Activated T-helper 9 cell treated with anti-CD3 and anti-CD28 coated beads, Interleukin-2, amount 50 U/mL, for 16 hours (primary cell): ENCODE data around the gene CAPN15.

Experiments used
- DNase-seq: peaks from one replicate; pipeline ENCODE4 v3.0.0-alpha.2; 2020; ENCODE audit warnings: low read depth

Gene CAPN15

DNA sequence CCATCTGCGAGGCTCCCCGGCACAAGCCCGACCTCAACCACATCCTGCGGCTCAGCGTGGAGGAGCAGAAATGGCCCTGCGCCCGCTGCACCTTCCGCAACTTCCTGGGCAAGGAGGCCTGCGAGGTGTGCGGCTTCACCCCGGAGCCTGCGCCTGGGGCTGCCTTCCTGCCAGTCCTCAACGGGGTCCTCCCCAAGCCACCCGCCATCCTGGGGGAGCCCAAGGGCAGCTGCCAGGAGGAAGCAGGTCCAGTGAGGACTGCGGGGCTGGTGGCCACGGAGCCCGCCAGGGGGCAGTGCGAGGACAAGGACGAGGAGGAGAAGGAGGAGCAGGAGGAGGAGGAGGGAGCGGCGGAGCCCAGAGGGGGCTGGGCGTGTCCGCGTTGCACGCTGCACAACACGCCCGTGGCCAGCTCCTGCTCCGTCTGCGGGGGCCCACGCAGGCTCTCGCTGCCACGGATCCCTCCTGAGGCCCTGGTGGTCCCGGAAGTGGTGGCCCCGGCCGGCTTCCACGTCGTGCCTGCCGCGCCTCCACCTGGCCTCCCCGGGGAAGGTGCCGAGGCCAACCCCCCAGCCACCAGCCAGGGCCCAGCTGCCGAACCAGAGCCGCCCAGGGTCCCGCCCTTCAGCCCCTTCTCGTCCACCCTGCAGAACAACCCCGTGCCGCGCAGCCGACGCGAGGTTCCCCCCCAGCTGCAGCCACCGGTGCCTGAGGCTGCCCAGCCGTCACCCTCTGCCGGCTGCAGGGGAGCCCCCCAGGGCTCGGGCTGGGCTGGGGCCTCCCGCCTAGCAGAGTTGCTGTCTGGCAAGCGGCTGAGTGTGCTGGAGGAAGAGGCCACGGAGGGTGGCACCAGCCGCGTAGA, 19.6 kb downstream of the CAPN15 start:
- DNase-seq, result peak; percentile 32

DNA sequence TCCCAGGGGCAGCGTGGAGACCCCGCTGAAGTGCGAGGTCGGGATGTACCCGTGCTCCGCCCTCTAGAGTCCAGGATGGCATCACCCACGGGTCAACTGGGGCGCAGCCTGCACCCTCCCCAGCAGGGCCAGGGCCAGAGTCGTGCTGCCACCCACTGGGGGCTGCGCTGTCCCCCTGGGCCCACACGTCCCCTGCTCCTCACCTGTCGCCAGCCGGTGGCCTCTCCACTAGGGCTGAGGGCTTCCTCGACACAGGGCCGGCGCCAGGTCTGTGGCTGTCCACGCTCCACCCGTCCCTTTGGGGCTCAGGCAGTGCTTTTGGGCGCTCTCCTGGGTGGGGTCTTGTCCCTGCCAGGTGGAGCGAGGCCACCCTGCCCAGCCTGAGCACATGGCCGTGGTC, 21.1 kb downstream of the CAPN15 start:
- DNase-seq, result no peak

DNA sequence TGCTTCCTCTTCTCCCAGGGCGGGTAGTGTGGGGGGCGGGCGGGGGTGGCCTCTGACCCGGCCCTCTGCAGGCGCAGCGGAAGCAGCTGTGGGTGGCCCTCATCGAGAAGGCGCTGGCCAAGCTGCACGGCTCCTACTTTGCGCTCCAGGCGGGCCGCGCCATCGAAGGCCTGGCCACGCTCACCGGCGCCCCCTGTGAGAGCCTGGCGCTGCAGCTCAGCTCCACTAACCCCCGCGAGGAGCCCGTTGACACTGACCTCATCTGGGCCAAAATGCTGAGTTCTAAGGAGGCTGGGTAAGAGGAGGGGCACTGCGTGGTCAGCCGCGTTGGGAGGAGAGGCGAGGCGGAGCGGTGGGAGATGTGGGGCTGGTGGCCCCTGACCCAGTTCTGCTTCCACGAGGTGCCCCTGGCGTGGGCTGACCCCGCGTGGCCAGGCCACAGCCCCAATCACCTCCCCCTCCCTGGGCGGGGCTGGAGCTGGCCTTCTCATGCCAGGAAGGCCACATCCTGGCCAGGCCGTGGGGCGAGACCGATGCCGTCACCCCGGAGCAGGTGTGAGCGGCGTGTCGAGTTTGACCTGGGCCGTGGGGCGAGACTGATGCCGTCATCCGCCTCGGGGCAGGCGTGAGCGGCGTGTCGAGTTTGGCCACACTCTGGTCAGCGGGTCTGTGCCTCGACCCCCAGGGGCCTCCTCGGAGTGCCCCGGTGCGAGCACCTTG, 22.2 kb downstream of the CAPN15 start:
- DNase-seq, result no peak

DNA sequence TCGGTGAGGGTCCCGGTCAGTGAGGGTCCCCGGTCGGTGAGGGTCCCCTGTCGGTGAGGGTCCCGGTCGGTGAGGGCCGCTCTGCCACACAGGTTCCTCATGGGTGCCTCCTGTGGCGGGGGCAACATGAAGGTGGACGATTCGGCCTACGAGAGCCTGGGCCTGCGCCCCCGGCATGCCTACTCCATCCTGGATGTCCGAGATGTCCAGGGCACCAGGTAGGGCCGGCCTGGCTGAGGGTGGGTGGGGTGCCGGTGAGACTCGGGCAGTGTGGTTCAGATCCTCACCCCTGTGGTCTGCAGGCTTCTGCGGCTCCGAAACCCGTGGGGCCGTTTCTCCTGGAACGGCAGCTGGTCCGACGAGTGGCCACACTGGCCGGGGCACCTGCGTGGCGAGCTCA, 23.7 kb downstream of the CAPN15 start:
- no peak for DNase-seq

DNA sequence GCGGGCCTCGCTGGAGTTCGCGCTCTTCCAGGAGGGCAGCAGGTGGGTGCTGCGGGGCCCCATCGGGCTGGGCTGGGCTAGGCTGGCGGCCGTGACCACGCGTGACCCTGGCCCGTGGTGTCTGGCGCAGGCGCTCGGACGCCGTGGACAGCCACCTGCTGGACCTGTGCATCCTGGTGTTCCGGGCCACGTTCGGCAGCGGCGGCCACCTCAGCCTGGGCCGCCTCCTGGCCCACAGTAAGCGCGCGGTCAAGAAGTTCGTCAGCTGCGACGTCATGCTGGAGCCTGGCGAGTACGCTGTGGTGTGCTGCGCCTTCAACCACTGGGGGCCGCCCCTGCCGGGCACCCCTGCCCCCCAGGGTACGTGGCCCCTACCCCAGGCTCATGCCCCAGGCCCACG, 24.7 kb downstream of the CAPN15 start:
- no peak for DNase-seq

DNA sequence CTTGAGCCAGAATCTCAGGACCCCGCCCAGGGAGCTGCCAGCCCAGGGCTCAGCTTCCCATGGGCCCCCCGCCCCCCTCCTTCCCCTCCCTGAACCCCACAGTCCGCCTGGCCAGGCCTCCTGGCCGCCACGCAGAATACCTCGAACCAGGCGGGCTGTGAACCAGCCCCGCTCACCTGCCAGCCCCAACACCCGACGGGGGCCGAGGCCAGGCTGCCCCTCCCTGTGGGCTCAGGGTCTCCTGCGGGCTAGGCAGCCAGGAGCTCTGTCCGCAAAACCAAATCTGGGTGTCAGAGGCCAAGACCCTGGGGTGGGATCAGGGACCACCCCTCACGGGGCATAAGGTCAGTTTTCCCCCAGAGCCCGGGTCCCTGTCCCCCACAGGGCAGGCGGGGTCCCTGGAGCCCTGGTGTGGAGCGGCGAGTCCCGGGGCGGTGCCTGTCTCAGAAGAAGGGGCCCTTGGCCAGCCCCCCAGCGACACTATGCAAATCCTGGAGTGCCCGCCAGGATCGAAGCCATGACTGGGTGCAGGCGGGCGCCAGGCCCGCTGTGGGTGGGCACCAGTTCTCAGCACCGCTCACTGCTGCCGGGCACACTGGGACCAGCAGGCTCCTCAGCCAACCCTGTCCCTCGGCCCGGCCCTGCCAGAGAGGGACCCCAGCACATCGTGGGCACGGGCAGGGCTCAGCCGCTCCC, 26.2 kb downstream of the CAPN15 start:
- no peak for DNase-seq

DNA sequence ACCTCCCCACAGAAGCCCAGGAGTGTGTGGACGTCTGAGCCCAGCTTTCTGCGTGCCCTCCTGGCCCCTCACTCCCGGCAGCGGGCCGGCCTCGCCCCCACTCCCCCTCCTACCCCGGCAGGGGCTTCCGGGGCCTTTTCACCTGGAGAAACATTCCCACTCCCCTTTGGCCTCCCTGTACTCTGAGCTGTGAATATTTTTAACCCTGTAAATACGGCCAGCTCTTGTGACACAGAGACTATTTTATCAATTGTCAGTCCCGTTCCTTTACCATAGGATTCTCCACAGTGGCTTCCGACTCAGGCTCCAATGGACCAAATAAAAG, 26.7 kb downstream of the CAPN15 start:
- DNase-seq, result no peak

DNA sequence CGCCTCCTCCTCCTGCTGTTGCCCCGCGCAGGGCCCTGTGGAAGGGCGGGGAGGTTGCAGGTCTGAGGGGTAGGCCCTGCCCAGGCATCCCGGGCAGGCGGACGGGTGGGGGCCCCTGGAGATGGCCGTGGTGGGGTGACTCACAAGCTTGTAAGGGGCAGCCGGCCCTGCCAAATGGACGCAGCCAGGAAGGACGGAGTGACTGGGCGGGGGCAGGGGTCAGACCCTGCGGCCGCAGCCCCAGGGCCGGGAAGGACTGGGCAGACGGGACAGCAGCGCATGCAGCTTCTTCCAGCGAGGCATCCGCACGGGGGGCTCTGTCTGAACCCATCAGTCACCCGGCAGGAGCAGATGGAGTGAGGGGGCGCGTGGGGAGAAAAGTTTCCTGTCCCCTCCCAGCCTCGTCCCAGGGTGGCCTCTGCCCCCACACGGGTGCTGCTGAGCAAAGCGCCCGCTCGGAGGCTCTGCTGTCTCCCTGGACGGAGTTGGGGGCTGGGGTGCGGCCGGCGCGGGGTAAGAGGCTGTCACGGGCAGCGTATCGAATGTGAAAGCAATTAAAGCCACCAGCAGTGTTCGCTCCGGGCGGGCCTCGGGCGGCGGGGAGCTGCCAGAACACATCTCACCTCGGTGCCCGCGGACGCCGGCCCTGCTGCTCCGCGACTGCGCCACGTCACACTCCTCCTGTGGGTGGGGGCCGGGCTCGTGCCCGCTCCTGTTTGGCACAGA, 27.3 kb downstream of the CAPN15 start:
- no peak for DNase-seq

DNA sequence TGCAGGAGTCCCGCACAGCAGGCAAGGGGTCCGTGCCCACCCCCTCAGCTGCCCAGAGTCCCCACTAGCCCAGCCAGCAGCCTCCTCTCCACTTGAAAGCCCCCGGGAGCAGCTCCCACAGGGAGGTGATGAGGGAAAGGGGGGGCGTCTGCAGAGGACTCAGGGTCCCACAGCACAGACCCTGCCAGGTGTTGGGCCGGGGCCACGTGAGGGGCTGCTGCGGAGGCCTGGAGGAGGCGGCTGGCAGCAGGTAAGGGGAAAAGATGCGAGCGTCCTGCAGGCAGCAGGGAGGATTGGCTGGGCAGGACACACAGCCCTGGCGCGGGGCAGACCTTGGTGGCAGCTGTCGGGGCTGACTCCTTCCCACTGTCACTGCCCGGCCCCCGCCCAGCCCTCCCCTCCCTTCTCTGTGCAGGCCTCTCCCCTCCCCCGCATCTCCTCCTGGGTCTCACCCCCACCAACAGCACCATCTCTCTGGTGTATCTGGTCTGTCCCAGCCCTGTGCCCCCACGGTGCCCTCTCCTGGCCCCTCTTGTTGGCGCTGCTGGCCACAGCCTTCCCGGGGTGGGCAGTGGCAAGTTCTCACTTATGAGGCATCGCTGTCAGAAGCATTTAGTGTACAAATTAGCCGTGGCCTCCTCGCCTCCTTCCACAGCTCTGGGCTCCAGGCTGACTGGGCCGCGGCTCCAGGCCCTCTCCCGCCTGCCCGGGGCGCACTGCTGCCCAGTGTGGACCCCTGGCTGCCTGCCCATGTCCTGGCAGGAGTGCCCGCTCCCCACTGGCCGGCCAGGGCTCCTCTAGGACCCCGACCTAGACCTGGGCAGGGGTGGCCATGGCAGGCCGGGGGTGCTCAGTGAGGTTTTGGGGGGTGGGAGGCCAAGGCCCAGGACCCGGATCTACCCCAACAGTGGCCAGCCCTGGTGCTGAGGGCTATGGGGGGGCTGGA, 28.3 kb downstream of the CAPN15 start:
- no peak for DNase-seq

DNA sequence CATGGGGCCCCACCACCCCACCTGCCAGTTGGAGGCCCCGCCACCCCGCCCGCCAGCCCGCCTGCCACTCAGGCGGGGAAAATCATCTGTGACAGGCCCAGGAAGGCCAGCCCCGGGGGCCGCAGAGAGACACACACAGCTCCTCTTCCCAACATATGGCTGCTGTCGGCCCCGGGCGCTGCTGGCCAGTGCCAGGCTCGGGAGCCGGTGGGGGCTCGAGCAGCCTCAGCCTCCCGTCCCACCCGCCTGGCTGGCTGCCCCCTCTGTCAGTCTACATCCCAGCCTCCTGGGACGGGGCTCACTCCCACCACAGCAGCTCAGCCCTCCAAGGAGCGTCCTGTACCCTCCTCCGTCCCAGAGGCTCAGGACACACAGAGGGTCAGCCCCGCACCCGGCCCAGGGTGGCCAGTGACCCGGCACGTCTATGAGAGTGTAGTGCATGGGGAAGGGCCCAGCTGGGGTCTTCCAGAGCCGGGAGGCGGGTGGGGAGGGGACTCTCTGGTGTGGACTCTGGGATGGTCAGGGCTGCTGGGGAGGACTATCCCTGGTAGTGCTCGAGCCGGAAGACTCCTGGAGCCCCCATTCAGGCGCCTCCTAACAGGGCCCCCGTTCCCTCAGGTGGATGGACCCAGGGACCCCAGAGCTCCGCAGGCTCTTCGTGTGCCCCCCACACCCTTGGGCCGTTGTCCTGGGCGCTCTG, 29.1 kb downstream of the CAPN15 start:
- DNase-seq, result no peak

DNA sequence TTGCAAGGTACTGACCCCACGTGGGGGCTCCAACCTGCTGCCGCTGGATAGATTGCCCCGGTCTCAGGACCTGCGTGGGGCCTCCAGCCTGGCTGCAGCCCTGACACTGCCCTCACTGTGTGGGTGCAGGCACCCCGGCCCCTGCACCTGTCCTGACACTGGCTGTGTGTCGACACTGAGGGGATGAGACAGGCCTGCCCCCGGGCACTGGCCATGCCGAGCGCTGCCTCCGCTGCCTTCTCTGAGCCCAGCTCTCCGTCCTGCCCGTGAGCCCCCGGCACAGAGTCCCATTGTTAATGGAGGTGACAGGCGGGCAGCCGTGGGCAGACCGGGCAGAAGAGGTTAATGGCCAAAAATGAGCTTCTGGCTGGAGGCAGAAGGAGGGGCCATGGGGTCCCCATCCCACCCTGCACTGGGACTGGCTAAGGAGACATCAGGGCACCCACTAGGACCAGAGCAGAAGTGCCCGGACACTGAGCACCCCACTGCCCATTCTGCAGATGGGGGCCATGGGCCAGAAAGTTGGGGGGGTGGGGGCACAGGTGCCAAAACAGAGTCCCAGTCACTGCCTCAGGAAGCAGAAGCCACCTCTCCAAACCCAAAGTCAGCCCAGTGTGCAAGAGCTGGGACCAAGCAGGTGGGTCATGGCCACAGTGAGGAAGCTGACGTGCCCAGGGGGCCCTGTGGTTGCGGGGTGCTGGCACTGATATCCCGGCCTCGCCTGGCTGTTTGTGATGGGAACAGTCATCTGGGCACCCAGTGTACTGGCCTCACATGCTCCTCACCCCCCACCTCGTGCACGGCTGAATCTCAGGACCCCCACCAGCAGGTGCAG, 30.2 kb downstream of the CAPN15 start:
- DNase-seq, result no peak

DNA sequence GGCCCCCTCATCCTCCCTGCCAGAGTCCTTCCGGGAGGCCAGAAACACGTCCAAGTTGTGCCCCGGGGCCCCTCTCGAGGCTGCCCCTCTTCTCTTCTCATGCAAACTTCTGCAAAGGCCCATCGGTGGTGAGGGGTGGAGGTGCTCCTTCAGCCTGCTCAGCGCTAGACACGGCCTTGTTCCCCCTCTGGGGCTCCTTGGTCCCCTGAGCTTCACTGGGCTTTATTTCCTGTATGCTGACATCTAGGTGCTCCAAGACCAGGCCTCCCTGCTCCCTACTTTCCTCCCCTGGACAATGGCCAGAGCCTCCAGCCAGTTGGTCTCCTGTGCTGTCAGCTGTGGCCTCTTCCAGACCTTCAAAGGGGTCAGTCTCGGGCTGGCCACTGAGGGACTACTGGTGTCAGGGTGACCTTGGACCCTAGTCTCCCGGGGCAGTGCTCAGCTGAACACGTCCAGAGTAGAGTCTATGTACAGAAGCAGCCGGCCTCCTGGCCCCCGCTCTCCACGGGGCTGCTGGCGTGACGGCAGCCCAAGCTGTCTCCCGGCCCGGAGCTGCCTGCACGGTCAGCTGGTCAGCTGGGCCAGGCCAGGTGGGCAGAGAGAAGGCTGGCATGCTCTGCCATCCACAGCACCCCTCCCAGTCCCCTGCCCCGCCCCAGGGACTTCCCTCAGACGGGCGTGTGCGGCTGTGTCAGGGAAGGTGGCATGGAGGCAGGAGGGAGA, 30.9 kb downstream of the CAPN15 start:
- no peak for DNase-seq

DNA sequence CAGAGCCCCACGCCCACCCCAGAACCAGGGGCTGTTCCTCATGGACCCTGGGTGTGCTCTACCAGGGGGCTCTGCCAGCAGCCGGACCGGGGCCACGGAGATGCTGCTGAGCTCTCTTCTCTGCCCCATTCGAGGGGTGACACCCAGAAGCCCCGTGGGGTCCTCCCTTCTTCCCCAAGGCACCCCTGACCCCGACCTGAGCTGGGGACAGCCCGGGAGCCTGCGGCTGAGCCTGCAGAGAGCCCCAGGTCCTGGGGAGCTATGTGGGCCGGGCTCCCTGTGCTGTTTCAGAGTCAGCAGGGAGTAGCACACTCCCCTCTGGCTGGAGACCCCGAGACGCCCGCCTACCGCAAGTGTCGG, 31.5 kb downstream of the CAPN15 start:
- DNase-seq, result no peak

DNA sequence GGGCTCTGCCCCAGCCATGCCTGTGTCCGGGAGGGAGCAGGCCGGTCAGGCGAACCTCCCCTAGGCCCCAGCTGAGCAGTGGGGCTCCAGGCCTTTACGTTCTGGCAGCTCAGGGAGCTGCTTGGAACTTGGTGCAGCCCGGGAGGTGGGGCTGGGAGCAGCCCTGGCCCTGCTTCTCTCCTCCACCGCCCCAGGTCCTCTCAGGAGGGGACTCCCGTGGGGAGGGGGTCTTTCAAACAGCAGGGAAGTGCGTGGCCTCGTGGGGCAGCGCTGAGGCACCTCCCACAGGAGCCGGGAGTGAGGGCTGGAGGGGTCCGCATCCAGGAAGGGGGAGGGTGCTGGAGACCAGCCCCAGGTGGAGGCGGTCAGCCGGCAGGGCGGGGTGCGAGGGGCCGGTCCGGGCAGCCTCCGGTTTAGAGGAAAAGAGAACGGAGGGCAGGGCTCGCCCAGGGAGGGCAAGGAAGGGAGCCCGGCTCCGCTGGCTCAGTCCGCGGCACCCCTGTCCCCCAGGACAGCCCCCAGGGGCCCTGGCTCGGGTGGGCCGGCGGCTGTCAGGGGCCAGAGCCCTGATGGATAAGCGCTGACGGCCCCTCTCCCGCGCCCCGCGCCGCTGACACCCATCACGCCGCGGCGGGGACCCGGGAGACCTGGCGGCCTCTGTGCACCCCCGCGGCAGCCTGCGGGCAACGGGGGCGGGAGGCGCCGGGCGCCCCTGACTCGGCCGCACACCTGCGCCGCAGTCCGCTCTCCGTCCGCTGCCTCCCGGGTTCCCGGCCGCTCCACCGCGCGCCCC, 32.1 kb downstream of the CAPN15 start:
- no peak for DNase-seq

DNA sequence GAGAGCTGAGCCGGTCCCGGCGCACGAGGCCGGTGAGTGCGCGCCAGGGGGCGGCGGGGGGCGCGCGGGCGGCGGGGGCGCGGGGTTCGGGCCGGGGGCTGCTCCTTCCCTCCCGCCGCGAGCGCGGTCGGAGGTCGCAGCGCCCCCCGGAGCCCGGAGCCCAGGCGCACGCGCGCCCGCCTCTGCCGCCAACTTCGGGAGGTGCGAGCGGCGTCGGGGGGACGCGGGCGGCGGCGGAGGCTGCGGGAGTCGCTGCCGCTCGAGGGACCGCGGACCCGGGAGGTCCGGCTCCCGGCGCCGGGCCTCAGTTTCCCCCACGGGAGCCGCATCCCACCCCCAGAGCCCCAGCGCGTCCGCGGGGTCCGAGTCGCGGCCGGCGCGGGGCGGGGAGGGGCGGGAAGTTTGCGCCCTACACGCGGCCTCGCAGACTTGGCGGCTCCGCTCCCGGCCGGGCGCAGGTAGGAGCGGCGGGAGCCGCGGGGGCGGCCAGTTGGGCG, 32.7 kb downstream of the CAPN15 start, which contains the start of gene PRR35:
Gene PRR35 (plus strand): TSS at position 191 of the 497 bp plus-strand sequence. CDS start 2,901 bp downstream, outside the sequence.
- DNase-seq, result no peak

DNA sequence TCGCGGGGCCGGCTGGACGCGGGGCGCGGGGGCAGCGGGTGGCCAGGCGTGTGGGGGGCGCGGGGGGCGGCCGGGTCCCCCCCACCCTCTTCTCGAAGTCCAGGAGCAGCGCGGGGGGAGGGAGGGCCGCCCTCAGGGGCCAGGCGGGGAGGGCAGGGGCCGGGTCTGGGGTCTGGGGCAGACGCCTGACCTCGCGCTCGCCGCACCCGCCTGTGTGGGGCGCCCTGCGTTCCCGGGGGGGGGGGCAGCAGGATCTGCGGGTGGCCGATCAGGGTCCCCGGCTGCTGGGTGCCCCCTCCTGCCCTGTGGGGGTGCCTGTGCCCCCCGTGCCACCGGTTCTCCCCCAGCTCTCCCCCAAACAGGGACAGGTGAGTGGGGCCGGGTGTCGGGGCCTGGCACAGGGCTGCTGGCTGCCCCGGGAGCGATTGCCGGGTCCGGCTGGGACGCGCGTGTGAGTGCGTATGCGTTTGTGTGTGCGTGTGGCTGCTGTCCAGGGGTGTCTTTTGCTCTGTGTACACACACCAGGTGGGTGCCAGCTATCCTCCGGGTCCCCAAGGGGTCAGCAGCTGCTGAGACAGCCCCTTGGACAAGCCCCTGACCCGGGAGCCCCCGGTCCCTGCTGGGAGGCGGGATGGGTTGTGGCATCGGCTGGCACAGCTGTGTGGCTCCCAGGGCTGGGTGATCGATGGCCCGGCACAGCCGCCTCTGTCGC, 33.3 kb downstream of the CAPN15 start:
- no peak for DNase-seq

DNA sequence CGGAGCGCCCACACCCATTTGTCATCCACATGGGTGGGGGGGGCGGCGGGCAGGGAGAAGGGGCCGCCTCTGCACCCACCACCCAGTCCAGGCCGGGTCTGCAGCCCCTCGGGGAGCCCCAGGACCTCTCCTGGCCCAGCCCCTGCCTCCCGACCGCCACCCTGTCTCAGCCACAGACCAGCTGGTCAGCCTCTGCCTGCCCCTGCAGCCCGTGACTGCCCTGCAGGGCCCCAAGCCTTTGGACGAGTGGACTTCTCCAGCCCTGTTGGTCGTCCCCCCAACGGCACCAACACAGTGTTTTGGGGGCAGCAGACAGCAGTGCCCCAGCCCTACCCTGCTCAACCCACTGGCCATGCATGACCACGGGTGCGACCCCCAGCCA, 33.9 kb downstream of the CAPN15 start:
- no peak for DNase-seq
